MM.1S (cell line): ENCODE results near the gene COG5.

Experiments used
- DNase-seq: peaks from one replicate; pipeline ENCODE4 v3.0.0-alpha.2; 2015
- H2AFZ ChIP-seq: fragments of 300-600 bp; sonication (generic); 2 replicates; pipeline ENCODE4 v1.6.0; 2016; ENCODE audit warnings: antibody characterized with exemption, low read length
- H3F3A ChIP-seq: fragments of 300-600 bp; sonication (generic); 2 replicates; pipeline ENCODE4 v1.6.1; 2016; ENCODE audit warnings: mild to moderate bottlenecking, antibody characterized with exemption, low read length, moderate library complexity, mixed read lengths; ENCODE audit not compliant: insufficient read depth
- H3K27ac ChIP-seq: fragments of 300-600 bp; sonication (generic); 2 replicates; pipeline ENCODE4 v1.5.1; 2016; ENCODE audit warnings: mild to moderate bottlenecking, low read length
- H3K27me3 ChIP-seq: fragments of 300-600 bp; sonication (generic); replicated peaks from 2 replicates; pipeline ENCODE4 v1.6.0; 2016; ENCODE audit warnings: low read length; ENCODE audit not compliant: insufficient read depth
- H3K36me3 ChIP-seq: fragments of 300-600 bp; sonication (generic); replicated peaks from 2 replicates; pipeline ENCODE4 v1.6.1; 2016; ENCODE audit warnings: mild to moderate bottlenecking, low read length, mixed read lengths; ENCODE audit not compliant: insufficient read depth
- H3K4me1 ChIP-seq: fragments of 300-600 bp; sonication (generic); 2 replicates; pipeline ENCODE4 v1.6.1; 2016; ENCODE audit warnings: low read length, mixed read lengths
- H3K4me2 ChIP-seq: fragments of 300-600 bp; sonication (generic); 2 replicates; pipeline ENCODE4 v1.6.0; 2016; ENCODE audit warnings: low read depth, low read length
- H3K4me3 ChIP-seq: fragments of 300-600 bp; sonication (generic); 2 replicates; pipeline ENCODE4 v1.5.1; 2016; ENCODE audit warnings: low read length, mixed read lengths
- H3K79me2 ChIP-seq: fragments of 300-600 bp; sonication (generic); 2 replicates; pipeline ENCODE4 v1.6.1; 2016; ENCODE audit warnings: mixed run types, low read length, mixed read lengths
- H3K9ac ChIP-seq: fragments of 300-600 bp; sonication (generic); 2 replicates; pipeline ENCODE4 v1.6.1; 2016; ENCODE audit warnings: low read length, mixed read lengths
- H3K9me2 ChIP-seq: fragments of 300-600 bp; sonication (generic); replicated peaks from 2 replicates; pipeline ENCODE4 v1.6.1; 2016; ENCODE audit warnings: mild to moderate bottlenecking, low read length, mixed read lengths; ENCODE audit not compliant: insufficient read depth
- H3K9me3 ChIP-seq: fragments of 300-600 bp; sonication (generic); replicated peaks from 2 replicates; pipeline ENCODE4 v1.6.1; 2016; ENCODE audit warnings: mild to moderate bottlenecking, low read length, mixed read lengths; ENCODE audit not compliant: insufficient read depth
- H4K20me1 ChIP-seq: fragments of 300-600 bp; sonication (generic); 2 replicates; pipeline ENCODE4 v1.6.1; 2016; ENCODE audit warnings: mild to moderate bottlenecking, low read length, moderate library complexity, mixed read lengths; ENCODE audit not compliant: insufficient read depth
- EZH2 ChIP-seq: fragments of 300-600 bp; sonication (generic); optimal IDR thresholded peaks from 2 replicates; pipeline ENCODE3; 2017; ENCODE audit warnings: low read depth, mild to moderate bottlenecking, antibody characterized with exemption, low read length, mixed read lengths
- EZH2phosphoT487 ChIP-seq: fragments of 300-600 bp; sonication (generic); IDR thresholded peaks from 2 replicates; pipeline ENCODE4 v1.6.1; 2018; ENCODE audit warnings: antibody characterized with exemption, low read length
- TF ChIP-seq, protein P1 (sequence below): fragments of 300-600 bp; sonication (generic); IDR thresholded peaks from 2 replicates; pipeline ENCODE4 v1.5.1; 2016; ENCODE audit warnings: antibody characterized with exemption, low read length, mixed read lengths

COG5 gene

DNA sequence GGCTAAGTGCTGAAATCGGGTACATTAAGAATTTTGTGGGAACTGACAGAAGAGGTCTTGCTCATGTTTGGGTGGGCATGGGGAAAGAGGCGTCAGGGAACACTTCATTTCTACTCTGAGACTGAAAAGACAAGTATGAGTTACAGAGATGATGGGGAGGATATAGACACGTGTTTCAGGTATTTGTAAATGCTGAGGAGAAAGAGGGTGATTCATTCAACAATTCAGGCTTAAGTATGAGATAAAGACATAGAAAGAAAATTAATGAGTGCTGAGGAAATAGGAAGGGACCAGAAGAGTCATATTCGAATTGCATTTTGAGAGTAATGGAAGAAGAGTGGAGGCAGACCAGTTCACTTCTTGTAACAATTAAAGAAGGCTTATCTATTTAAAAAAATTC, 251.3 kb downstream of the COG5 start:
- H3K79me2 ChIP-seq, result no peaks in the 10 kb centered on the region
- H3K9me2 ChIP-seq, result no peaks in the 10 kb centered on the region
- H3K4me1 ChIP-seq, result no peaks in the 10 kb centered on the region
- H3K36me3 ChIP-seq, result no peaks in the 10 kb centered on the region
- H3K27ac ChIP-seq, result no peak overlapping the region
- no peak overlapping the region for H3K9ac ChIP-seq
- H3F3A ChIP-seq, result no peaks in the 10 kb centered on the region
- no peak overlapping the region for H3K4me2 ChIP-seq
- no peak overlapping the region for H2AFZ ChIP-seq
- no peaks in the 10 kb centered on the region for H3K27me3 ChIP-seq
- no peaks in the 10 kb centered on the region for H3K9me3 ChIP-seq
- TF ChIP-seq, protein P1, sequence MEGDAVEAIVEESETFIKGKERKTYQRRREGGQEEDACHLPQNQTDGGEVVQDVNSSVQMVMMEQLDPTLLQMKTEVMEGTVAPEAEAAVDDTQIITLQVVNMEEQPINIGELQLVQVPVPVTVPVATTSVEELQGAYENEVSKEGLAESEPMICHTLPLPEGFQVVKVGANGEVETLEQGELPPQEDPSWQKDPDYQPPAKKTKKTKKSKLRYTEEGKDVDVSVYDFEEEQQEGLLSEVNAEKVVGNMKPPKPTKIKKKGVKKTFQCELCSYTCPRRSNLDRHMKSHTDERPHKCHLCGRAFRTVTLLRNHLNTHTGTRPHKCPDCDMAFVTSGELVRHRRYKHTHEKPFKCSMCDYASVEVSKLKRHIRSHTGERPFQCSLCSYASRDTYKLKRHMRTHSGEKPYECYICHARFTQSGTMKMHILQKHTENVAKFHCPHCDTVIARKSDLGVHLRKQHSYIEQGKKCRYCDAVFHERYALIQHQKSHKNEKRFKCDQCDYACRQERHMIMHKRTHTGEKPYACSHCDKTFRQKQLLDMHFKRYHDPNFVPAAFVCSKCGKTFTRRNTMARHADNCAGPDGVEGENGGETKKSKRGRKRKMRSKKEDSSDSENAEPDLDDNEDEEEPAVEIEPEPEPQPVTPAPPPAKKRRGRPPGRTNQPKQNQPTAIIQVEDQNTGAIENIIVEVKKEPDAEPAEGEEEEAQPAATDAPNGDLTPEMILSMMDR, result no peak
- TF ChIP-seq EZH2 (no peak), EZH2phosphoT487 (no peak)
- DNase-seq, result no peak
- H4K20me1 ChIP-seq, result no peaks in the 10 kb centered on the region
- H3K4me3 ChIP-seq, result no peak overlapping the region

DNA sequence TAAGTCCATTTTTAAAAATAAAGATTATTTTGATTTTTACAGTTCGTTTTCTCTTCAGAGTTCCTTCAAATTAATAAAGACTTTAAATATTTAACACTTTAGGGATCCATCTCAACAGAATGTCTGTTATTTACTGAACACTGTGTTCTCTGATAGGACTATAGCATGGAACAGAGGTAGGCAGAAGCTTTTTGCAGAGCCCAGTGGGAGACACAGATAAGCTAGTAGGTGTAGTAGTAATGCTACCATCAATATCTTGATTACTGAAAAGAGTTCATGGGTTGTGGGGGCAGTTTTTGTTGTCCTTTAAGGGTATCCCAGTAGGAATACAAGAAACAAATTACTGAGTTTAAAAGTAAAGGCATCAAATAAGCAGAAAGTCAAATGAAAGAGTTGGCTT, 254.4 kb downstream of the COG5 start:
- no peaks in the 10 kb centered on the region for H3K9me3 ChIP-seq
- no peak overlapping the region for H3K27ac ChIP-seq
- DNase-seq, result no peak
- no peak overlapping the region for H3K9ac ChIP-seq
- H3K9me2 ChIP-seq, result no peaks in the 10 kb centered on the region
- H3K36me3 ChIP-seq, result no peaks in the 10 kb centered on the region; the same call in 1 of the 2 replicates
- no peaks in the 10 kb centered on the region for H3F3A ChIP-seq
- no peaks in the 10 kb centered on the region for H3K27me3 ChIP-seq
- H3K79me2 ChIP-seq, result no peaks in the 10 kb centered on the region
- TF ChIP-seq EZH2phosphoT487, result no peak
- no peak for TF ChIP-seq EZH2
- TF ChIP-seq, protein P1, result no peak
- no peak overlapping the region for H3K4me3 ChIP-seq
- no peak overlapping the region for H3K4me2 ChIP-seq
- no peaks in the 10 kb centered on the region for H3K4me1 ChIP-seq
- no peaks in the 10 kb centered on the region for H4K20me1 ChIP-seq
- no peak overlapping the region for H2AFZ ChIP-seq

DNA sequence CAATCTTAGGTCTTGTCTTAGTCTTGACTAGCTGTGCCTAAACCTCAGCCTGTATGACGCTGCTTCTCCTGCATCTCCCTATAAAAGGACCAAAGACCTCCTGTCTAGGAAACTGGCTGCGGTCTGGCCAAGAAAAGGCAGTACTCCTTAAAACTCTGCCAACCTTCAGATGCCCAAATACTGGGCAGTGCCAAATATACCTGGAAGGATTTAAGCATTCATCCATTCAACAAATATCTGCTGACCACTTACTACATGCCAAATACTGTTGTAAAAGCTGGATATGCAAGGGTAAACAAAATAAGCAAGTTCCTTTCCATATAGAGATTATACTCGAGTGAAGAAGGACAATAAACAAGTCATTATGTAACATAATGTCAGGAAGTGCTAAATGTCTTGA, 259.1 kb downstream of the COG5 start:
- no peak overlapping the region for H3K27ac ChIP-seq
- no peaks in the 10 kb centered on the region for H3K9me3 ChIP-seq
- no peaks in the 10 kb centered on the region for H3K4me1 ChIP-seq
- no peaks in the 10 kb centered on the region for H3K27me3 ChIP-seq
- no peaks in the 10 kb centered on the region for H4K20me1 ChIP-seq
- no peak overlapping the region for H3K9ac ChIP-seq
- no peaks in the 10 kb centered on the region; the same call in 1 of the 2 replicates for H3K36me3 ChIP-seq
- no peaks in the 10 kb centered on the region for H3F3A ChIP-seq
- H3K79me2 ChIP-seq, result no peaks in the 10 kb centered on the region
- no peak overlapping the region for H2AFZ ChIP-seq
- TF ChIP-seq EZH2 (no peak), EZH2phosphoT487 (no peak)
- TF ChIP-seq, protein P1, result no peak
- H3K4me3 ChIP-seq, result no peak overlapping the region
- no peak for DNase-seq
- no peak overlapping the region for H3K4me2 ChIP-seq
- H3K9me2 ChIP-seq, result no peaks in the 10 kb centered on the region
